GM19438 (cell line): Measurements from ENCODE around the gene P2RY14.
"Not testable (repeated sequence)": the region's sequence is repeated elsewhere in the genome, so short reads cannot be mapped to it uniquely, and the experiment has no call there.

Experiments
- ATAC-seq: cut with Tn5 transposase; IDR thresholded peaks from one replicate; pipeline ENCODE4 v1.9.1; 2021; ENCODE audit warnings: low read depth; ENCODE audit not compliant: unreplicated experiment

P2RY14 gene

GRCh38 chr3:151195826-151196225 is 82.5 kb downstream of the P2RY14 start:
- ATAC-seq: no peak

- ATAC-seq: no peak
Observed at GRCh38 chr3:151192545-151192944, 85.8 kb downstream of the P2RY14 start.

- ATAC-seq: no peak
Observed at GRCh38 chr3:151191095-151191494, 87.2 kb downstream of the P2RY14 start.

- no peak for ATAC-seq
Observed at GRCh38 chr3:151183265-151183671, 95.1 kb downstream of the P2RY14 start.

DNA sequence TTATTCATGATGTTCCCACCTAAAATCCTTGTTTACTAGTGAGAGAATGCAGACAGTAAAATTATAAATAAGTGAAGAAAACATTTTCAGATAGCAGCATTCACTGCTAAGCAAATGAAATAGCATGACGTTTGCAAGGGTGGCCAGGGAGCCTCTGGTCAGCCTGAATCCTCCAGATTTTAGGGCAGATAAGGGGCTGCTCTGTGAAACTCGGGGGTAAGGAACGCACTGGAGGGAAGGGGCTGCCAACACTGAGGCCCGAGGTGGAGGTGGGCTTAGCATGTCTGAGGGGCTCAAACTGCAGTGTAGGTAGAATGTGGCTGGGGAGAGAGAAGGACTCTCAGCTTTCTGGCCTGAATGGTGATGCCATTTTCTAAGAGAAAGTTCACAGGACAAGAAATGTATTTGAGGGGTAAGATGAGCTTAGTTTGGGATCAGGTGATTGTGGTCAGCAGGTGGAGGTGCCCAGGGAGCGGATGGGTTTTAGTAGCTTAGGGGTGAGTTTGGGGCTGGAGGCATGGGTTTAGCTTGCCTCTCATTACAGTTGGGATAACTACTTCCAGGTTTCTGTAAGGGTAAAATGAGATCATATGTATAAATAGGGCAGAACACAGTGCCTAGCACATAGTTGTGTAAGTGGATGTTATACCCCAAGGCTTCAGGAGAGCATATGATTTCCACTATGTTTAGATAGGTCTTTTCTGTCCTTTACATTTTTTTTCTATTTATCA is 95.8 kb downstream of the P2RY14 start:
- no peak for ATAC-seq

- no peak for ATAC-seq
Observed at GRCh38 chr3:151178208-151178845, 100.0 kb downstream of the P2RY14 start.

- ATAC-seq: no peak
Observed at GRCh38 chr3:151175952-151176351, 102.4 kb downstream of the P2RY14 start.

- ATAC-seq: no peak
Observed at GRCh38 chr3:151174351-151174750, 104.0 kb downstream of the P2RY14 start.

- peak; percentile 73 for ATAC-seq
Observed at GRCh38 chr3:151171145-151171757, 107.1 kb downstream of the P2RY14 start.

GRCh38 chr3:151169948-151170679 is 108.2 kb downstream of the P2RY14 start:
- ATAC-seq: not testable (repeated sequence)

- no peak for ATAC-seq
Observed at GRCh38 chr3:151169262-151169947, 108.9 kb downstream of the P2RY14 start.

DNA sequence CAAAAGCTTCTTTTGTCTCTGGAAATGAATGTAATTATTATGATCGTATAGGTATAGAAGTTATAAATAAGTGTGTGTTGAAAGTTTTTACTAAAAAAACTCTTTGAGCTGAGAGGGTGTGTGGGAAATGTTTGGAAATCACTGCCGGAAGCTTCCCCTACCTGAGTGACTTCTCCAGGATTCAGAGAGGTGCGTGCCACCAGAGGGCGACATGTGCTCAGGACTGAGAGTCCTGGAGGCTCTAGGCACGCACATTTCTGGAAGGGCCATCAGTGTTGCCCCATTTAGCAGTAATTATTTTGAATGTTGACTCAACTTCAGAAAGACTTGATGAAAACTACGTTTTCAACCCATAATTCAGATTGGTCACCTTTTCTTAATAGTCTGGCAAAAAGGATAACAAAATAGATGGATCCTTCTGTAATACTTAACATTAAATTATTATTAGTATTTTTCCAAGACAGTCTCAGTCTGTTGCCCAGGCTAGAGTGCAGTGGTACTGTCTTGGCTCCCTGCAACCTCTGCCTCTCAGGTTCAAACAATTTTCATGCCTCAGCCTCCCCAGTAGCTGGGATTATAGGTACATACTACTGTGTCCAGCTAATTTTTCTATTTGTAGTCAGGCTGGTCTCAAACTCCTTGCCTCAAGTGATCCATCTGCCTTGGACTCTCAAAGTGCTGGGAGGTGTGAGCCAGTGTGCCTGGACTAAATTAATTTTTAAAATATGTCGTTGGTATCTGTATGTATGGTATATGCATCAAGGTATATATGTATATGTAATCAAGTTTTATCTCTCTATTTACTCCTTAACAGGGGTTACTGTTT is 109.9 kb downstream of the P2RY14 start:
- ATAC-seq: no peak

- no peak for ATAC-seq
Observed at GRCh38 chr3:151166161-151166560, 112.2 kb downstream of the P2RY14 start.

DNA sequence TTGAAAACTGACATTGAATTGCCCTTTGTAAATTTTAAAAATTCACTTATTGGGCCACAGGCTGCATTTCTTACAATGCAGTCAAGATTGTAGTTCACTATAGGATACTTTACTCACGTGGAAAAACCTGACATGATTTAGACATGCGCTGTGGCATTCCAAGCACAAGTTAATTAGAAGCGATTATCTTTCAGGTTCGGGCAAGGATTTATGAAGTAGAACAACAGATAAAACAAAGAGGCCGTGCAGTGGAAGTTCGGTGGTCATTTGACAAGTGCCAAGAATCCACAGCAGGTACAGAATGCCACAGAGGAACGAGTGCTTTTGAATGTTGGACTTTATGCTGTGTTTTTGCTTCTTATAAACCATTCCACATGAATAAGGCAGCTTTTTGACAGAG is 113.1 kb downstream of the P2RY14 start:
- no peak for ATAC-seq
